GM10266 (cell line): ENCODE results near the gene GARIN1A.

Experiments used
- DNase-seq: peaks from one replicate; pipeline ENCODE4 v3.0.0; 2012; ENCODE audit errors: extremely low spot score
- CTCF ChIP-seq: IDR thresholded peaks from 2 replicates; pipeline ENCODE4 v1.5.1; 2012; ENCODE audit warnings: mild to moderate bottlenecking, low read depth; ENCODE audit not compliant: control insufficient read depth, insufficient read depth; ENCODE audit errors: missing control alignments

GARIN1A gene

DNA sequence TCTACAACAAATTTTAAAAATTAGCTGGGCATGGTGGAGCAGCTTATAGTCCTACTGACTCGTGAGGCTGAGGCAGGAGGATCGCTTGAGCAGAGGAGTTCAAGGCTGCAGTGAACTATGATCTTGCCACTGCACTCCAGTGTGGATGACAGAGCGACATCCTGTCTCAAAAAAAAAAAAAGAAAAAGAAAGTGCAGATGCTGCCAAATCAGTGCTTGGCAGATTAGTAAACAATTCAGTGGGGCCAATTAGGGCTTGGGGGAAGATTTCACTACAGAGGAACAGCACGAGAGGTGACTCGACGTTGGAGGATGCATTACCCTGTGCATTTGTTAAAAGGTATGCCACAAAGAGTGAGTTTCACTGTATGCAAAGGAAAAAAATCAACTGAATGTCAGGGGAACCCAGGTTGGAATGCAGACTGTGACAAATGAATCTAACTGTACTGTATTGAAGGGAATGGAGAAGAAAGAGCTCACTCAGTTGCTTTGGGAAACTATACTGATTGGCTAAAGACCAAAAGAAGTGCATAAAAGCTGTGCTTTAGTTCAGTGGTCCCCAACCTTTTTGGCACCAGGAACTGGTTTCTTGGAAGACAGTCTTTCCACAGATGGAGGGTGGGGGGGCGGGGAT lies 31.6 kb downstream of the GARIN1A start:
- no peak for TF ChIP-seq CTCF
- no peak for DNase-seq

GRCh38 chr7:128705891-128706333 lies 33.8 kb downstream of the GARIN1A start:
- TF ChIP-seq CTCF, result no peak
- DNase-seq, result no peak

DNA sequence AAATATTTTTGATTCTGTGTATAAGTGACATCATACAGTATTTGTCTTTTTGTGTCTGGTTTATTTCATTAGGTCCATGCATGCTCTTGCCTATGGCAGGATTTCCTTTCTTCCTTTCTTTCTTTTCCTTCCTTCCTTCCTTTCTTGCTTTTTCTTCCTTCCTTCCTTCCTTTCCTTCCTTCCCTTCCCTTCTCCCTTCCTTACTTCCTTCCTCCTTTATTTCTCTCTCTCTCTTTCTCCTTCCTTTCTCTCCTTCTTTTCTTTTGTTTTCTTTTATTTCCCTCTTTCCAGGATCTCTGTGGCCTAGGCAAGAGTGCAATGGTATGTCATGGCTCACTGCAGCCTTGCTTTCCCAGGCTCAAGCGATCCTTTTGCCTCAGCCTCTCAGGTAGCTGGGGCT lies 35.7 kb downstream of the GARIN1A start:
- no peak for DNase-seq
- no peak for TF ChIP-seq CTCF

GRCh38 chr7:128708235-128708634 lies 36.1 kb downstream of the GARIN1A start:
- no peak for DNase-seq

DNA sequence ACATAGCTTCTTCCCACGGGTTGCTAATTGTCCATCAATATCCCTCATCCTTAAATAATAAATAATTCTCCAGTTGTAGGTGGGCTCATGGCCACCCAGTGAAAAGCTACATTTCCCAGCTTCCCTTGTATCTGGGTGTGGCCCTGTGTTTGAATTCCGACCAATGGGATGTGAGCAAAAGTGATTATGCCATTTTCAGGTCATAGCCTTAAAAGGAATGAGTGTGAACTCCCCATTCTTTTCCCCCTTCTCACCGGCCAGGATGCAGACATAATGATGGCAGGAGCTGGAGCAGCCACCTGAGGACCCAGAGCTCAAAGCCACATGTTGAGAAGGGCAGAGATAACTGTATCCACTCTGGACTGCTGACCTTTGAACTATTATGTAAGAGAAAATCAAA lies 36.7 kb downstream of the GARIN1A start:
- TF ChIP-seq CTCF, result no peak
- DNase-seq, result no peak

More at GRCh38 chr7:128708235-128708634, 36.1 kb downstream of the GARIN1A start:
- TF ChIP-seq CTCF, result no peak

DNA sequence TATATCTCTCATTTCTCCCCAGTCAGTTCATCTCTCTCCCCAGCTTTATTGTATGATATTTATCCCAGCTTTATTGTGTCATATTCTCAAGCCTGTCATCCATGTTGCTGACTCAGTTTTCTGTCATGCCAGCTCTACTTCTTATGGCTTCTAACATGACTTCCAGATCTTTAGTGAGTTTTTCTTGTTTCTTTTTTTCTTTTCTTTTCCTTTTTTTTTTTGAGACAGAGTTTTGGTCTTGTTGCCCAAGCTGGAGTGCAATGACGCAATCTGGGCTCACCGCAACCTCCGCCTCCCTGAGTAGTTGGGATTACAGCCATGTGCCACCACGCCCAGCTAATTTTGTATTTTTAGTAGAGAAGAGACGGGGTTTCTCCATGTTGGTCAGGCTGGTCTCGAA lies 38.4 kb downstream of the GARIN1A start:
- no peak for TF ChIP-seq CTCF
- DNase-seq, result no peak

GRCh38 chr7:128713794-128714193 lies 41.7 kb downstream of the GARIN1A start:
- TF ChIP-seq CTCF, result no peak
- no peak for DNase-seq
